Keratinocyte (primary cell): ENCODE data around the gene HMCN2.
A peak's percentile ranks its signal among the peaks of the same experiment; 100 is the strongest.

Experiments
- CTCF ChIP-seq, 3 experiments: IDR thresholded peaks in 1 of 3; conservative IDR thresholded peaks in 1 of 3; optimal IDR thresholded peaks in 1 of 3; 2 replicates in 2 of 3; 3 replicates in 1 of 3; pipeline versions ENCODE3 to v1.5.1; 2011; ENCODE audit warnings: low read length in 3 of 3, mild to moderate bottlenecking in 3 of 3, moderate library complexity in 2 of 3, control low read depth in 1 of 3, inconsistent platforms in 1 of 3; ENCODE audit not compliant: insufficient read depth in 2 of 3; ENCODE audit errors: extremely low read depth in 1 of 3
- EZH2 ChIP-seq: IDR thresholded peaks from one replicate; pipeline ENCODE4 v1.6.1; 2012; ENCODE audit warnings: inconsistent platforms, mild to moderate bottlenecking, low read length, moderate library complexity

- TF ChIP-seq CTCF (optimal IDR thresholded peaks at IDR 0.05 in 1 of 3, IDR thresholded peaks at IDR 0.05 in 1 of 3, conservative IDR thresholded peaks at IDR 0.05 in 1 of 3; ENCODE audit: extremely low read depth in 1 of 3, insufficient read depth in 2 of 3, low read length in 3 of 3): peak in 2 of 3 experiments; percentile 31 to 57
- no peak for TF ChIP-seq EZH2
Observed at GRCh38 chr9:130263601-130264413, 1.8 kb upstream of the HMCN2 start.
